Endothelial cell of umbilical vein (primary cell): ENCODE results near the gene TRMT10B. TPM values are rescaled to one million over a fixed set of nuclear protein-coding genes. Genes with fewer than 3 reads are reported as not detected.

Experiments used
- BruUV-seq: library from RNA; stranded (reverse); fragments of 400-500 nt; replicated peaks from 2 replicates; lab custom pipeline; 2021; lab: Mats Ljungman, UMichigan
- CTCF ChIA-PET: fragments of 300-600, 350-600 bp; sonication (Branson Sonifier 250); formaldehyde crosslinking; loops from one replicate; lab custom pipeline; 2021; ENCODE audit warnings: antibody characterized with exemption, inconsistent platforms; lab: Charles Lee
- POLR2A ChIA-PET: fragments of 300-600, 350-600 bp; sonication (Branson Sonifier 250); formaldehyde crosslinking; loops from one replicate; lab custom pipeline; 2021; ENCODE audit warnings: antibody characterized with exemption, inconsistent platforms; lab: Charles Lee
- DNase-seq: peaks from one replicate; pipeline ENCODE4 v3.0.0-alpha.2; 2011; ENCODE audit warnings: low read depth, low spot score
- FAIRE-seq: peaks from 2 replicates; lab custom pipeline; 2011; peaks lifted over from hg19 to GRCh38; lab: Jason Lieb, UNC
- H2AFZ ChIP-seq: 2 replicates; pipeline ENCODE4 v1.6.0; 2012; ENCODE audit warnings: low read depth, low read length, control low read depth, inconsistent platforms
- H3K27ac ChIP-seq: 2 replicates; pipeline ENCODE4 v1.5.1; 2011; ENCODE audit warnings: low read depth, mild to moderate bottlenecking, control low read depth, low read length, moderate library complexity; ENCODE audit not compliant: insufficient read depth
- H3K27me3 ChIP-seq, 2 experiments: 2 replicates each; pipeline versions ENCODE4 v1.6.0 to v1.6.1; 2011; ENCODE audit warnings: low read length in 2 of 2, mixed read lengths in 1 of 2; ENCODE audit not compliant: control insufficient read depth in 2 of 2, insufficient read depth in 2 of 2
- H3K36me3 ChIP-seq, 2 experiments: 2 replicates in 1 of 2; 3 replicates in 1 of 2; pipeline ENCODE4 v1.5.1; 2011; ENCODE audit warnings: low read length in 2 of 2, mild to moderate bottlenecking in 1 of 2, moderate library complexity in 1 of 2; ENCODE audit not compliant: control insufficient read depth in 2 of 2, insufficient read depth in 2 of 2; ENCODE audit errors: extremely low read depth in 1 of 2
- H3K4me1 ChIP-seq: 3 replicates; pipeline ENCODE4 v1.5.1; 2011; ENCODE audit warnings: mild to moderate bottlenecking, low read length; ENCODE audit not compliant: control insufficient read depth, insufficient read depth; ENCODE audit errors: extremely low read depth
- H3K4me2 ChIP-seq: 2 replicates; pipeline ENCODE4 v1.6.1; 2011; ENCODE audit warnings: low read length, control low read depth, mixed read lengths; ENCODE audit not compliant: insufficient read depth
- H3K4me3 ChIP-seq, 3 experiments: fragments of 200-600 bp in 1 of 3; sonication (generic), shearing (Covaris generic) in 1 of 3; replicated peaks in 1 of 3; 2 replicates each; pipeline ENCODE4 v1.5.1; 2011 to 2016; ENCODE audit warnings: control low read depth in 3 of 3, low read length in 3 of 3, mild to moderate bottlenecking in 2 of 3, inconsistent platforms in 1 of 3, low read depth in 1 of 3, moderate library complexity in 1 of 3; ENCODE audit not compliant: insufficient read depth in 1 of 3
- H3K79me2 ChIP-seq: 2 replicates; pipeline ENCODE4 v1.6.0; 2012; ENCODE audit warnings: low read length, inconsistent platforms; ENCODE audit not compliant: control insufficient read depth, insufficient read depth
- H3K9ac ChIP-seq: replicated peaks from 2 replicates; pipeline ENCODE3; 2011; ENCODE audit warnings: low read length, control low read depth; ENCODE audit not compliant: insufficient read depth; ENCODE audit errors: extremely low read depth
- H3K9me1 ChIP-seq: replicated peaks from 3 replicates; pipeline ENCODE4 v1.6.0; 2011; ENCODE audit warnings: mild to moderate bottlenecking, low read length; ENCODE audit not compliant: control insufficient read depth, insufficient read depth; ENCODE audit errors: extremely low read depth
- H3K9me3 ChIP-seq: replicated peaks from 2 replicates; pipeline ENCODE4 v1.5.1; 2012; ENCODE audit warnings: low read length, inconsistent platforms; ENCODE audit not compliant: control insufficient read depth, insufficient read depth
- H4K20me1 ChIP-seq: replicated peaks from 2 replicates; pipeline ENCODE3; 2011; ENCODE audit warnings: mild to moderate bottlenecking, low read length; ENCODE audit not compliant: control insufficient read depth, insufficient read depth; ENCODE audit errors: extremely low read depth
- CTCF ChIP-seq, 2 donors: IDR thresholded peaks; 1 replicate in 1 of 2; 2 replicates in 1 of 2; pipeline ENCODE4 v1.5.1; 2011; ENCODE audit warnings: low read length in 2 of 2, mild to moderate bottlenecking in 2 of 2, moderate library complexity in 2 of 2, control low read depth in 1 of 2, inconsistent platforms in 1 of 2, low read depth in 1 of 2; ENCODE audit not compliant: insufficient read depth in 1 of 2; ENCODE audit errors: extremely low read depth in 1 of 2
- EZH2 ChIP-seq: IDR thresholded peaks from 2 replicates; pipeline ENCODE4 v1.6.1; 2012; ENCODE audit warnings: borderline replicate concordance, low read depth, mild to moderate bottlenecking, moderate library complexity, low read length, inconsistent platforms; ENCODE audit not compliant: severe bottlenecking
- FOS ChIP-seq: IDR thresholded peaks from 2 replicates; pipeline ENCODE4 v1.6.1; 2011; ENCODE audit warnings: mild to moderate bottlenecking, low read length, moderate library complexity, borderline replicate concordance; ENCODE audit not compliant: insufficient read depth
- GATA2 ChIP-seq: IDR thresholded peaks from 2 replicates; pipeline ENCODE4 v1.7.0; 2011; ENCODE audit warnings: low read depth, mild to moderate bottlenecking, moderate library complexity, mixed read lengths, low read length; ENCODE audit not compliant: insufficient read length, insufficient read depth
- JUN ChIP-seq: IDR thresholded peaks from 2 replicates; pipeline ENCODE4 v1.6.1; 2011; ENCODE audit warnings: borderline replicate concordance, low read depth; ENCODE audit not compliant: insufficient read length, insufficient read depth
- MAX ChIP-seq: IDR thresholded peaks from 2 replicates; pipeline ENCODE4 v1.6.1; 2011; ENCODE audit not compliant: insufficient read depth, insufficient read length
- MYC ChIP-seq: IDR thresholded peaks from one replicate; pipeline ENCODE4 v1.6.1; 2011; ENCODE audit warnings: mild to moderate bottlenecking, low read depth, low read length
- POLR2A ChIP-seq: IDR thresholded peaks from 2 replicates; pipeline ENCODE4 v1.6.1; 2012; ENCODE audit warnings: low read depth, mild to moderate bottlenecking, control low read depth, low read length
- POLR2AphosphoS5 ChIP-seq: IDR thresholded peaks from 2 replicates; pipeline ENCODE4 v1.6.1; 2012; ENCODE audit warnings: low read depth, mild to moderate bottlenecking, control low read depth, low read length, moderate library complexity; ENCODE audit not compliant: insufficient read depth
- dilution Hi-C: fragments of 300-500 bp; cut with MboI; formaldehyde crosslinking; loops from one replicate; pipeline ENCODE4 v1.15.0; 2019; ENCODE audit warnings: low sequenced_read_pairs; ENCODE audit not compliant: extremely low pct_ligation_motif_present
- intact Hi-C: fragments of 100-400 bp; cut with micrococcal nuclease; formaldehyde crosslinking; loops from one replicate; pipeline ENCODE4 v1.10.0; 2022
- polyA plus RNA-seq, 4 experiments: library from polyadenylated mRNA; depleted of rRNA in 3 of 4; stranded (reverse) in 3 of 4; unstranded in 1 of 4; fragments of >200 nt; gene quantifications; 2 replicates each; pipeline versions ENCODE4 v1.2.1 to v1.2.3, GENCODE V29; 2011 to 2012; ENCODE audit warnings: missing spikeins in 1 of 4
- total RNA-seq: library from RNA; stranded (reverse); gene quantifications from 2 replicates; pipeline ENCODE4 v1.2.3, GENCODE V29; 2021

TRMT10B gene
- total and polyA plus RNA-seq, 2 donors (not counting 3 experiments of a cell fraction or from before 2014, with no cell fraction given): 3.0 to 7.0 TPM

- Histone ChIP-seq H3K9me1 (no peaks in the 10 kb centered on the region), H3K4me3 (peak overlapping the region; percentile 42 to 80 (median 64)), H3K36me3 (peaks cover 5 to 22% of the 10 kb centered on the region in 2 experiments), H3K27me3 (no peaks in the 10 kb centered on the region), H3K9ac (peak overlapping the region; percentile 72), H3K9me3 (no peaks in the 10 kb centered on the region), H4K20me1 (no peaks in the 10 kb centered on the region), H3K79me2 (peaks cover 30% of the 10 kb centered on the region), H2AFZ (peak overlapping the region; percentile 91), H3K4me2 (peak overlapping the region; percentile 79), H3K27ac (peak overlapping the region; percentile 34), H3K4me1 (peaks cover 12% of the 10 kb centered on the region)
- no peak for FAIRE-seq
- no peak for DNase-seq
- ChIA-PET CTCF (interaction anchor here (1.2 to 1.5 kb wide), 3 partner anchors 10 to 192 kb away, joined by 3 to 4 read pairs (median 4); partner anchors contain the start of gene TOMM5), POLR2A (interaction anchor here (1.2 kb wide), 1 partner anchor 17 kb away, joined by 7 read pairs; the partner anchor contains the start of gene DCAF10)
- dilution Hi-C loops (no loop called here), intact Hi-C loops (loop anchor here (2.0 to 10.0 kb wide), 3 partner anchors 31 to 299 kb away; partner anchors contain the start of genes POLR1E and TRMT10B)
- no TSS peak for BruUV-seq
- no peak for TF ChIP-seq POLR2A
- TF ChIP-seq EZH2: no peak
- no peak for TF ChIP-seq CTCF (IDR thresholded peaks at IDR 0.05; ENCODE audit: extremely low read depth in 1 of 2, insufficient read depth in 1 of 2, low read depth in 1 of 2, low read length in 2 of 2)
- no peak for TF ChIP-seq POLR2AphosphoS5
- TF ChIP-seq MYC: no peak
- TF ChIP-seq GATA2: no peak
- TF ChIP-seq FOS: no peak
- no peak for TF ChIP-seq JUN
- TF ChIP-seq MAX: no peak
Observed at GRCh38 chr9:37784291-37784615, 30.6 kb downstream of the TRMT10B start.
